ENCODE data around the gene RGS3. TPM values are rescaled to one million over a fixed set of nuclear protein-coding genes. Genes with fewer than 3 reads are reported as not detected.

The RGS3 gene
- total RNA-seq, 1 experiment from 2014 or later, result 26.9 TPM

DNA sequence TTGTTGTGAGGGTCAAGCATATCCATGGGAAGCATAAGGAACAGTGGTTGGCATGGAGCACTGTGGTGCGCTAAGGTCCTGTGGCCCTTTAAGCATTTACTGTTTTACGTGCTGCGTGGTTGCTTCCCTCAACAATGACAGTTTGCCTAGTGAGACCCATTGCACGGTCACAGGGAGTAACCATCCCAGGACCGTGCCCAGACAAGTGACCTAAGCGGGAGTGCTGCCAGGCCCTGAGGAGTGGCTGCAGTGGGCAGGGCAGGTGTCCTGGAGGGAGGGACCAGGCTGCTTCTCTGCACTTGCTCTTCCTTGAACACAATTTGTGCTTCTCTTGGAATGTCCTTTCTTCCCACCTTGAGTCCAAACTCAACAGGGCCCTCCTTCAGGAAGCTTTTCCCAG is 64.6 kb downstream of the RGS3 start:
- DNase-seq (ENCODE audit: extremely low read depth, low read depth), result no peak

- no peak for DNase-seq (ENCODE audit: extremely low read depth, low read depth)
Observed at GRCh38 chr9:113528811-113529210, 65.3 kb downstream of the RGS3 start.

DNA sequence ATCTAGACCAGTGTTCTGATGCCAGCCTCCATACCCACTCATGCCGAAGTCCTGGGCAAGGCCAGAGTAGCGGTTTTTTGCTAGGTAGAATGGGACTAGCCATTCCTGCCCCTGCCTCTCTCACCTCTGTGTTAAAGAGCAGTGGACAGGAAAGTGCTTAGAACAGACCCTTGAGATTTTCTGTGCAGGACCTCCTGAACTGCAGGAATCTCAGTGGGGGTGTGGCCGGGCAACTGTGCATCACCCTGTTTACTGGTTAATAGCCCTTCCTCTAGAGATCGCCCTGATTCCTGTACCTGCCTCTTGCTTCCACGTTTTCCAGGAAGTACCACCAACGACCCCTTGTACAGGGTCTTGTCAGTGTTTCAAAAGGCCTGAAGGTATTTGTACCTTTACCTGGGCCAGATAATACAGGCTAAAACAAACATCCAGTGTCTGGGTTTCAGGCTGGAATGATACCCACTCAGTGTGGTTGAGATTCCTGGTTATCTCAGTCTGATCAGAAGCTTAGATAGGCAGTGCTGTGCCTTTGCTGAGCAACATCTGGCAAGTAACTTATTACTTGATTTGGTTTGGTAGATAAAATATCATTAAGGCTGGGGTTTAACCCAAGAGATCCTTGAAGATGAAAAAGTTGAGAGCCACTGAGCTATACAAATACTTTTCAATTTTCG is 65.9 kb downstream of the RGS3 start:
- no peak for DNase-seq (ENCODE audit: extremely low read depth, low read depth)

GRCh38 chr9:113530022-113530635 is 66.6 kb downstream of the RGS3 start:
- no peak for DNase-seq (ENCODE audit: extremely low read depth, low read depth)

DNA sequence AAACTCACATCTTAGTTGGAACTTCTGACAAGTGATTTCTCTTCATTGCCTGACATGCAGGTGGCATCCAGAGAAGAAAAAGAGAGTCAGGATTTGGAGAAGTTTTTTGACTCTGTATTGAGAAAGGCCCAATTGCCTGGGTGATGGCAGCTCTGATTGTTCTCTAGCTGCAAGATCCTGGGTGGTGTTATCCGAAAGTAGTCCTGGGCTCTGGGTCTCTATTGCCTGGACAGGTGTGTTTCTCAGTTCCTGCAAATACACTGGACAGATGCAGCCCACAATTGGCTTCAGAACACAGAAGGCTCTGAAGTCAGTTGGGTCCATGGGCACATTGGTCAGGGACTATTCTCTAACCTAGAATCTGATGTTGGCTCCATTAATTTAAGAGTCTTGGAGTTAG is 67.4 kb downstream of the RGS3 start:
- DNase-seq (ENCODE audit: extremely low read depth, low read depth), result no peak

GRCh38 chr9:113531919-113532808 is 68.6 kb downstream of the RGS3 start:
- DNase-seq (ENCODE audit: extremely low read depth, low read depth), result no peak

DNA sequence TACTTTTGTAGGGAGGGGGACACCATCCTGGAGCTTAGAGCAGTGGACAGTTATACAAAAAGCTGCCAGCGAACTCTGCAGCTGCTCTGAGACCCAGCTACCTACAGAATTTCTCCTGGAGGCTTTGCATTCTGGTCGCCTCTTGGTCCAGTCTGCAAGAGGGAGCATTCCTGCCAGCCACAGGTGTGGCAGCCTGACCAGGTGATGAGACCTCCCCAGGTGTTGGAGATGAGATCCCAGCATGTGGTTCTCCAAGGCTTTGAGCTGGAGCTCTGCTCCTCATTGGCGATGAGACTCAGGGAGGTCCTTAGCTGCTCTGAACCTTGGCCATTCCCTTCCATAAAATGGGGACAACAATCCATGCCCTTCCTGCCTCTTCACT is 69.3 kb downstream of the RGS3 start:
- no peak for DNase-seq (ENCODE audit: extremely low read depth, low read depth)

- DNase-seq (ENCODE audit: extremely low read depth, low read depth), result no peak
Observed at GRCh38 chr9:113533335-113534225, 70.1 kb downstream of the RGS3 start.

DNA sequence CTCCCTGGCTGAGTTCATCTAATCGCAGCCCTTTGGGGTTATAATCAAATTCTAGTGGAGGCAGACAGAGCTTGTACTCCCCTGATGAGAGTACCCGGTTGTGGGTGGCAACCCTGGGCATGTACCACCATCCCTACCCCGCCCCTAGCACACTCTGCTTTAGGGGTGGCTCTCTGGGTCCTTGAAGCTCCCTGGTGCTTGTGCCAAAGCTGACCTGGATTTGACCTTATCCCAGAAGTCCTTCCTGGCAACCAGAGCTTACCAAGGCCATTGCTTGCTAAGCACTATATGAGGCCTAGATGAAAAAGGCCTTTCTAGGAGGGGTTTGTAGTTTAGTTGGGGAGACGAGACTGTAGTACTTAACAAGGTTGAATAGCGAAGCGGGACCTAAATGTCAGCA is 72.2 kb downstream of the RGS3 start:
- DNase-seq (ENCODE audit: extremely low read depth, low read depth), result no peak

GRCh38 chr9:113536166-113536482 is 72.6 kb downstream of the RGS3 start:
- no peak for DNase-seq (ENCODE audit: extremely low read depth, low read depth)

DNA sequence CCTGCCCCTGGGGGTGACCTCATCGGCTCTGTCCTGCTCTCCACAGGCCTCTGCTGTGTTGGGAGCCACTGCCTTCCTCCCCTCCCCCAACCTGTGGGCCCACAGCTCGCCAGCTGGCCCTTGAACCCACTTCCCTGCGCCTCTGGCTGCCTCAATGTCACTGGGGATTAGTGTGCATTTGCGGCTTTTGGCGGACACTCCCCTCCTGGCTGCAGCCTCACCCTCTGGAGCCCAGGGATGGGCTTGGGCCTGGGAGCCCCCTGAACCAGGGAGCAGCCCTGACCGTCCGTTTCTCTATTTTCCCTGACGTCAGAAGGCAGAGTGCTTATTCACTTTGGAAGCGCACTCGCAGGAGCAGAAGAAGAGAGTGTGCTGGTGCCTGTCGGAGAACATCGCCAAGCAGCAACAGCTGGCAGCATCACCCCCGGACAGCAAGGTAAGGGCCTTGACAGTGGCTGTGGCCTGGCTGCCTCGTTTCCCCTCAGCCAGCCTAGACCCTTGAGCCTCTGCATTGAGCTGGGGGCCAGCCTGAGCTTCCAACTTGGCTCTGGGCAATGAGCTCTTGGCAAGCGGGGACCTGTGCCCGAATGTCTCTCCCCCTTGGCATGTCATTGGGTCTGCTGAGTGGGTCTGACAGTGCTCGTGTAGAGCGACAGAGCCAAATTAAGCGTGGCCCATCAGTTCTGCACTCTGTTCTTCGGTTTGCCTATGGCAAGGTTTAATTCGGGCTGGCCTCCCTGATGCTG is 73.1 kb downstream of the RGS3 start:
- no peak for DNase-seq (ENCODE audit: extremely low read depth, low read depth)

- DNase-seq (ENCODE audit: extremely low read depth, low read depth), result no peak
Observed at GRCh38 chr9:113537229-113537810, 73.8 kb downstream of the RGS3 start.

GRCh38 chr9:113538131-113538530 is 74.6 kb downstream of the RGS3 start:
- DNase-seq (ENCODE audit: extremely low read depth, low read depth), result no peak

DNA sequence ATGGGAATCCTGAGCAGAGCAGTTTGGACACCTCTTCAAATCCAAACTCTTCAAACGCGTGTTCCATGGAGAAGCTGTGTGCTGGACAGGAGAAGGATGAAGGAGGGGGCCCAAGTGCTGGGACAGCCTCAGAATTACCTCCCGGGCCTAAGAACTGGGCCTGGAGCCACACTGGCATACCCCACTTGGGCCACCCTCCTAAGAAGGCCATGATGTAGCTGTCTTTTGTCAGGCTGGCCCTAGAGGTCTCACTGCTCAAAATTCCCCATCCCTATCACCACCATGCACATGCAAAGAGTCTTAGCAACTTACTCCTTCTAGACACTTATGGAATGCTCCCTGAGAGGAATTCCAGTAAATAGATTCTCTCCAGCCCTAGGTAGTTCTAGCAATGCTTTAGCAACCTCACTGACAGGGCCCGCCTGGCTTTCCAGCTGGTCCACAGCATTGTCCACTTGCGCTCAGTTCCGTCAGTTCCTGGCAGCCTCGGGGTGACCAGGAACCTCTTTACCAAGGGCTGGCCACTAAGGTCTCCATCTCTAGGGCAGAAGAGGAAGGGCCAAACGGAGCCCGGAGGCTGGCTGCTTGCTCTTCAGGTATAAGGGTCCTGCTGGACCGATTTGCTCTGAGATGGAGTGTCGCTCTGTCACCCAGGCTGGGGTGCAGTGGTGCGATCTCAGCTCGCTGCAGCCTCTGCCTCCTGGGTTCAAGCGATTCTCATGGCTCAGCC is 75.3 kb downstream of the RGS3 start:
- DNase-seq (ENCODE audit: extremely low read depth, low read depth), result no peak

DNA sequence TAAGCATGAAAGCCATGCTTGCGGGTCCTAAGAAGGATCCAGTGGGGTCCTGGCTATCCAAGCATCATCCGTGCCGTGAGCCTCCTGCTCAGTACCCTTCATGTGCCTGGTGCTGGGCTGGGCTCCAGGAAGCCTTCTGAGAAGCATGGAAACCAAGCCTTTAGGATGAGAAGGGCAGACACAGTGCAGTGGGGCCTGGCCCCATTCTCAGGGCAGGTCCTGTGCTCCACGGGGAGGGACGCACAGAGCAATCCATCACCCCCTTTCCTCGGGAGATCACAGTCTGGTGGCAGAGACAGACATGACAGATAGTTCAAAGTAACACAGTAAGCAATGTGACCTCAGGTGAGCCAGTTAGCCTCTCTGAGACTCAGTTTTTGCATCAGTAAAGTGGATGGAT is 76.9 kb downstream of the RGS3 start:
- no peak for DNase-seq (ENCODE audit: extremely low read depth, low read depth)

- DNase-seq (ENCODE audit: extremely low read depth, low read depth), result no peak
Observed at GRCh38 chr9:113541019-113541900, 77.7 kb downstream of the RGS3 start.

GRCh38 chr9:113542006-113542405 is 78.5 kb downstream of the RGS3 start:
- no peak for DNase-seq (ENCODE audit: extremely low read depth, low read depth)

DNA sequence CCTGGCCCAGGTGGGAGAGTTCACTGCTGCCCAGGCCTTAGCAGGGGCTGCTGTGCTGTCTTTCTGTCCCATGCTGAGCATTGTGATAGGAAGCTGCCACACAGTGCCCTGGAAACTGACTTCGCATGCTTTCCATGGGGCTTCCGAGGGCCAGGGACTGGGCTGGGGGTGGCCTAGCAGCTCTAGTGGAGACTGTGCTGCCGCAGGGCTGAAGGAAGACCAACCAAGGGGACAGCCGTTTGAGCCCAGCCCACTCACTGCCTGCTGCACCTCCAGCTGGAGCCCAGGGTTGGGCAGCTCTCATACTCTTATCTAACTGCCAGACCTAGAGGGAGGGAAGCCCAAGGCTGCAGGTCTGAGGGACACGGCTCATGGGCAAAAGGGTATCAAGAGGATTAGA is 79.2 kb downstream of the RGS3 start:
- no peak for DNase-seq (ENCODE audit: extremely low read depth, low read depth)
